GM18526 (cell line): Measurements from ENCODE around the gene SERHL2.

ENCODE experiments used
- POLR2A ChIP-seq: IDR thresholded peaks from 3 replicates; pipeline ENCODE4 v1.6.1; 2011; ENCODE audit not compliant: insufficient read length; ENCODE audit errors: extremely low read depth

SERHL2 gene

GRCh38 chr22:42553475-42554361 is at the start of gene SERHL2:
SERHL2 (plus strand) TSS chr22:42553956; CDS start chr22:42554021, 65 bp downstream.
- no peak for TF ChIP-seq POLR2A

GRCh38 chr22:42509548-42509947 is 44.2 kb upstream of the SERHL2 start:
- no peak for TF ChIP-seq POLR2A

- TF ChIP-seq POLR2A: no peak
These were observed 42.3 kb upstream of the SERHL2 start for GRCh38 chr22:42511401-42511891.

- TF ChIP-seq POLR2A: no peak
These were observed 37.9 kb upstream of the SERHL2 start for GRCh38 chr22:42515896-42516295.

- peak; percentile 83 for TF ChIP-seq POLR2A
These were observed 34.0 kb upstream of the SERHL2 start, which contains the start of gene RRP7A for GRCh38 chr22:42519525-42520401. RRP7A (minus strand) TSS chr22:42519796; CDS start chr22:42519786, 10 bp downstream.

- no peak for TF ChIP-seq POLR2A
These were observed 32.6 kb upstream of the SERHL2 start for GRCh38 chr22:42521228-42521546.

- TF ChIP-seq POLR2A: no peak
These were observed 31.2 kb upstream of the SERHL2 start for GRCh38 chr22:42522546-42522945.

GRCh38 chr22:42528591-42529307 is 25.0 kb upstream of the SERHL2 start:
- no peak for TF ChIP-seq POLR2A

GRCh38 chr22:42533638-42533977 is 20.1 kb upstream of the SERHL2 start:
- TF ChIP-seq POLR2A: peak; percentile 29

- no peak for TF ChIP-seq POLR2A
These were observed 17.6 kb upstream of the SERHL2 start for GRCh38 chr22:42536166-42536565.

GRCh38 chr22:42544686-42545085 is 9.1 kb upstream of the SERHL2 start:
- no peak for TF ChIP-seq POLR2A

GRCh38 chr22:42547562-42547961 is 6.2 kb upstream of the SERHL2 start:
- TF ChIP-seq POLR2A: no peak

- TF ChIP-seq POLR2A: no peak
These were observed 5.0 kb upstream of the SERHL2 start for GRCh38 chr22:42548597-42549330.

GRCh38 chr22:42549331-42550060 is 4.3 kb upstream of the SERHL2 start:
- TF ChIP-seq POLR2A: no peak
